Ramos (cell line): ENCODE results near the gene RPS4Y1.
"Not testable (repeated sequence)": the region's sequence is repeated elsewhere in the genome, so short reads cannot be mapped to it uniquely, and the experiment has no call there.

Experiments used
- in situ Hi-C: fragments of 300-500 bp; cut with MboI; formaldehyde crosslinking; loops from one replicate; pipeline ENCODE4 v1.14.3; 2022; ENCODE audit warnings: low sequenced_read_pairs; ENCODE audit not compliant: unreplicated experiment

Gene RPS4Y1

DNA sequence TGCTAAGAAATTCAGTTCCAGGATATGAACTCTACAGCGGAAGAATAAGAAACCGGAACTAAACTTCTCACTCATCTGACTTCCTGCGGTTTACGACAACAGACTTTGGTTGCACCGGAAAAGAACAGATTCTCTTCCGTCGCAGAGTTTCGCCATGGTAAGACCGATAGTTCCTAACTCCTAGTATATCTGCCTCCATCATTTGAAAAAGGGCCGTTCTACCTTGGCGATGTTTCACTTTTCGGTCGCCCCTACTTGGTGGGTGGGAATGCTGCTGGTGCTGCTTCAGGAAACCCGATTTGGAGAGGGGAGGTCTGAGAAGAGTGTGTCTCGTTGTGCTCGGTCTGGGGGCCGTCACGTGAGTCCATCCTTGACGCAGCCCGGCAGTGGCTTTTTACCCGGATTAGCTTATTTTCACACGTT, at the start of gene RPS4Y1:
Gene RPS4Y1, plus strand, starts transcription at position 132 of the 423 bp plus-strand sequence. Its CDS starts 23 bp downstream, at position 155.
- in situ Hi-C loops: no loop called here

DNA sequence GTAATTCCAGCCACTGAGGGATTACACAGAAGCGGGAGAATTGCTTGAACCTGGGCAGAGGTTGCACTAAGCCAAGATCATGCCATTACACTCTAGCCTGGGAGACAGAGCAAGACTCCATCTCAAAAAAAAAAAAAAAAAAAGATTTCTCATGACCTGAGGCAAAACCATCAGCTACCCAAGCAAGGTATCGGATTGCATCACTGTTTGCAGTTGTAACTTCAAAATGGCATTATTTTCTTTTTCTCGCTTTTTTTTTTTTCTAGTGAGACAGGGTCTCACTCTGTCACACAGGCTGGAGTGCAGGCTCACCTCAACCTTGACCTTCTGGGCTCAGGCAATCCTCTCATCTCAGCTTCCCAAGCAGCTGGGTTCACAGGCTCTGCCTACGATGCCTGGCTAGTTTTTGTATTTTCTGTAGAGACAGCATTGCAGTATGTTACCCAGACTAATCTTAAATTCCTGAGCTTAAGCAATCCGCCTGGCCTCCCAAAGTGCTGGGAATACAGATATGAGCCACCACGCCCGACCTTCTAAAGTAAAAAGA, 44.4 kb upstream of the RPS4Y1 start:
- in situ Hi-C loops: no loop called here

DNA sequence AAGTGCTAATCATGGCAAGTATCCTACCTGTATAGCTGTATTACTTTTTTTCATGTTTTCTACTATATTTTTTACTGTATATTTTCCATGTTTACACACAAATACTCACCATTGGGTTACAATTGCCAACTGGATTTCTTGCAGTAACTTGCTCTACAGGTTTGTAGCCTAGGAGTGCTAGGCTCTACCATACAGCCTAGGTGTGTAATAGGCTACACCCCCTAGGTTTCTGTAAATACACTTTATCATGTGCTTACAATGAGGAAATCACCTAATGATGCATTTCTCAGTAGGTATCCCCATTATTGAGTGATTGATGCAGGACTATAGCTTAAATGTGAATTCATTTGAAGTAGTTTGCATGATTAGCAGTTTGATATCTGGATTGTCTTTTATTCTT, 43.4 kb upstream of the RPS4Y1 start:
- in situ Hi-C loops: no loop called here

DNA sequence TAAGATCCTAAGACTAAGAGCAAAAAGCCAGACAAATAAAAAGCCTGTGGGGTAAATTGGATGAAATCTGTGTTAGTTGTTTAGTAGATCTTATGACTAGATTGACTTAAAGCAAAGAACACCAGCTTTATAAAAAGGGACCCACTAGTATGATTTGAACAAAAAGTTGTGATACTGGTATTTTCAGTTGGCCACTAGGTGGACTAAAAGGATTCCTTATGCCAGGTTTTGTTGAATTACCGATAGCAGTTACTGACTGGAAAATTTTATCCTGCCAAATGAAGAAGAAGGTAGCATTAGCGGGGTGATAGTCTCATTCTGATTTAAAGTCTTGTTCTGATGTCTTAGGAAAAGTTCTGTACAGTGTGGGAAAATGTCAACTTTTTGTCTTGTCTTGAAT, 41.2 kb upstream of the RPS4Y1 start:
- in situ Hi-C loops: no loop called here

DNA sequence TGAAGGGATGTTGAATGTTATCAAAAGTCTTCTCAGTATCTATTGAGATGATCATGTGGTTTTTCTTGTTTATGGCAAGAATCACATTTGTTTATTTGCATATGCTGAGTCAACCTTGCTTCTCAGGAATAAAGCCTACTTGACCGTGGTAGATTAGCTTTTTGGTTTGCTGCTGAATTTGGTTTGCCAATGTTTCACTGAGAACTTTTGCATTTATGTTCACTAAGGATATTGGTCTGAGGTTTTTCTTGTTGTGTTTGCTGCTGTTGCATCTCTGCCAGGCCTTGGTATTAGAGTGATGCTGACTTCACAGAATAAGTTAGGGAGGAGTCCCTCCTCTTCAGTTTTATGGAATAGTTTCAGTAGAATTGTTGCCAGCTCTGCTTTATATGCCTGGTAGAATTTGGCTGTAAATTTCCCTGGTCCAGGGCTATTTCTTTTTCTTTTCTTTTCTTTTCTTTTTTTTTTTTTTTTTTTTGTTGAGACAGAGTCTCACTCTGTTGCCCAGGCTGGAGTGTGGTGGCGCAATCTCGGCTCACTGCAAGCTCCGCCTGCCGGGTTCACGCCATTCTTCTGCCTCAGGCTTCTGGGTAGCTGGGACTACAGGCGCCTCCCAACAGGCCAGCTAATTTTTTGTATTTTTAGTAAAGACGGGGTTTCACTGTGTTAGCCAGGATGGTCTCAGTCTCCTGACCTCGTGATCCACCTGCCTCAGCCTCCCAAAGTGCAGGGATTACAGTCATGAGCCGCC, 24.1 kb upstream of the RPS4Y1 start:
- in situ Hi-C loops: not testable (repeated sequence)

DNA sequence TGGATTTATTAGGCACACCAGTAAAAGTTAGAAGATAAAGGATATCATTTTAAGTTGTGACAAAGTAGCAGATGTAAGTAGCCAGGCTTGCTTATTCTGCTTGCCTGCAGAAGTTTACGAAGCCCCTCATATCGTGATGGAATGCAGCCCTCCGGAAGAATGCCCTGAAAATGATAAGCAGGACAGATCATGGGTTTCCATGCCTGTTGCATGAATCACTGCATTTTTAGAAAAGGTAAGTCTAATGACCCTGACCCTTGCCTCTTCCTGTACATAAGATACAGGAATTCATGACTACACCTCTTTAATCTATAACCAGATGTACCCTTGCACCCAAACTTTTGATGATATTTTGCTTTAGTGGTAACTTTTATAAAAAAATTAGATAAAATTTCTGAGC, 16.9 kb upstream of the RPS4Y1 start:
- in situ Hi-C loops: no loop called here

DNA sequence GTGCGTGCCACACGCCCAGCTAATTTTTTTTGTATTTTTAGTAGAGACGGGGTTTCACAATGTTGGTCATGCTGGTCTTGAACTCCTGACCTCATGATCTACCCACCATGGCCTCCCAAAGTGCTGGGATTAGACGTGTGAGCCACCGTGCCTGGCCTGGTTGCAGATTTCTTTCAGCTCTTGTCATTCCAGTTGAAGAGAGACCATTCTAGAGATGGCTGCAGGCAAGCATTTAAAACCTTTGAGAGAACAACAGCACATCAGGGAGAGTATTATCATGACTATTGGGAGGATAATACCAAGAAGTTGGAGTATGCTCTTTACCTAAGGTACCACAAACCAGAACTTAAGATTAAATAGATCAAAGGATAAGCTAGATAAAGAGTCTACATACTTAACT, 12.9 kb upstream of the RPS4Y1 start:
- in situ Hi-C loops: no loop called here

DNA sequence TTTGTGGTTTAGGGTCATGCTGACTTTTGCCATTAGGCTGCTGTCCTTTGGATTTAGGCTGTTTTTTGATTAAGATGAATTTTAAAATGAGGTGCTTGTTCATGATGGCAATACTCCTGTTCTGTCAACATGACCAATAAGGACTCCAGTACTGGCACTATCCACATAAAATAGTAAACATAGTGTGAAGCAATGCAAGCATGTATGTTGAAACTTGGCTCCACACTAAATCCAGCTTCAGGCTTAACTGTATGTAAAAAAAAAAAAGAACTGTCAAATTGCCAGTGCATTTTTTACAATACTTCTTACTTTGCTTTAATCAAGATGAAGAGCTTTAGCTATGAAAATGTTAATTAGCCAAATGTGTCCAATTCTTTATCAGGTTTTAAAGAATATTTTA, 6.2 kb upstream of the RPS4Y1 start:
- in situ Hi-C loops: no loop called here

DNA sequence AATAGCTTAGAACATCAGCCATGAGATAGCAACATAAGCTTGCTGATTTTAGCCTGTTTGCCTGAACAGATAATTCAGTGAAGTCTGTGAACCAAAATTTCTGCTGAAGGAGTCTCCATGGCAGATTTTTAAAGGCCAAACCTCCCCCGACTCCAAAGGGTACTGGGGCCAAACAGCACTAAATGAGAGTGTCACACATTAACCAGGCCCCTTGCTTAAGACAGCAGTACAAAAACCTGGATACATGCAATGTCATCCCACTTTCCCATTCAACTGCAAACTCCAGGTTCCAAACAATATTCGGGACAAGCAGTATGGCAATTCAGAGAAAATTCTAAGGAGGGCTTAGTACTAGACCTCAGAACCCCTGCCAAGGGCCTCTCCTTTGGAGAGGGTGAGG, 4.3 kb upstream of the RPS4Y1 start:
- in situ Hi-C loops: no loop called here

DNA sequence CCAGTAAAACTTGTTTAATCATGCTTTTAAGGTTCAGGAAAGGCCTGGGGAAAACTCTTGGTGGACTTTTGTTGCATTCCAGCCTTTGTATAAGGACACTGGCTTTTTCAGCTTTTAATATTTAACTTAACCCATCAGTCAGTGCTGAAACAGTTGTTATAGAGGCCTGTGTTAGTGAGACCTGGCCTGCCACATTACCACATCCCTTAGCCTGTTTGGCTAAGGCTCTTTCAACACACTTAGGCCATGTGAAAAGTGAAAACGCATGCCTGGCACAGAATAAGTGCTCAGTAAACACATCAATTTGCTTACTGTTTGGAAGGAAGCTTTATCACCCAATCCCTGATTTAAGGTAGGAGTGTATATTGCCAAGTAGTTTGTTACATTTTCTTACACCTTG, 3.5 kb upstream of the RPS4Y1 start:
- in situ Hi-C loops: no loop called here

DNA sequence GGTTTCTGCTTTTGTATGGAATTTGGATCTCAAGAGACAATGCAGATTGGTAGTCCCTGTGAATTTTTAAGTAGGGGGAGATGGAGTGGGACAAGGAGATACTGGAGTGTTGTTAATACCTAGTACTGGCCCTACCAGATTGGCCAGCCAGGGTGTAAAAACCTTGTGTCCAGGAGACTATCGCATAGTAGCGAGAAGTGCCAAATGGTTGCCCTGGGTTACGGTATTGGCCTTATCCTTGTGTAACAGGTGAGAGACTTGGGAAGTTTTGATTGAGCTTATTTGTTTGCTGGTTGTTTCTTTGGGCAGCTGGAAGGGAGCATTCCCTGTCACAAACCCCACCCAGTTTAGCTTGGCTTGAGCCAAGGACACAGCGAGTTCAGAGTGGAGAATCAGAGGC, 5.4 kb downstream of the RPS4Y1 start:
- in situ Hi-C loops: no loop called here

DNA sequence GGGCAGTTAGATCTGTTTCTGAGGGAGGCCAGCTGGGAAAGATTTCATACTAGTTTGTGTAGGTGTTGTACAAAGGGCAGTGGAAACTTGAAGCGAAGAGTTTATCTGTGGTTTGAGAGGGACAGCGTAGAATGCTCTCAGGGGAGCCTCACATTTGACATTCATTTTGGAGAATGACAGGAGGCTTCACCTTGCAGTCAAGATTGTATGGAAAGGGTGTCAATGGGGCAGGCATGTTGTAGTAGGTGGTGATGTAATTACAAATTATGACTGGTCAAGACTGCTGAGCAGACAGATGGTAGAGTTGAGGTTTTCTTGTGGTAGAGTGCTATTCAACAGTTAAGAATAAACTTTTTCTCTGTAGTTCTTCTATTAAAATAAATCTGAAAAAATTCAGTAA, 7.0 kb downstream of the RPS4Y1 start:
- in situ Hi-C loops: no loop called here

DNA sequence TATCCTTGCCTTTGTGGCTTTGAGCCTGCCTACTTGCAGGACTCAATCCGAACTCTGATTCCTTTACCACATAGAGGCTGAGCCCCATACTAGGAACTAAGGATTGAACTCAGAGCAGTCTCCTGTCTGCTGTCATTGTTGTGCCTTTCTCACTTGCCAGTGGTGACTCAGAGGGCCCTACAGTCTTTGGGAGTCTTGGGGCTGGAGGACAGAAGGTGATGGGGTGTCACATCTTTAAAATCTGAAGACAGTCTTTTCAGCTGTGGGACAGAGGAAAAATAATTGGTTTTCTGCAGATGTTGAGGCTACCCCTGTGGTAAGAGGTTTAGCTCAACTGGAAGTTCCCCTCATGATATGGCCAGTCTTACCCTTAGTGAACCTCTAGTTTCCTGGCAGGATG, 8.0 kb downstream of the RPS4Y1 start:
- in situ Hi-C loops: no loop called here

DNA sequence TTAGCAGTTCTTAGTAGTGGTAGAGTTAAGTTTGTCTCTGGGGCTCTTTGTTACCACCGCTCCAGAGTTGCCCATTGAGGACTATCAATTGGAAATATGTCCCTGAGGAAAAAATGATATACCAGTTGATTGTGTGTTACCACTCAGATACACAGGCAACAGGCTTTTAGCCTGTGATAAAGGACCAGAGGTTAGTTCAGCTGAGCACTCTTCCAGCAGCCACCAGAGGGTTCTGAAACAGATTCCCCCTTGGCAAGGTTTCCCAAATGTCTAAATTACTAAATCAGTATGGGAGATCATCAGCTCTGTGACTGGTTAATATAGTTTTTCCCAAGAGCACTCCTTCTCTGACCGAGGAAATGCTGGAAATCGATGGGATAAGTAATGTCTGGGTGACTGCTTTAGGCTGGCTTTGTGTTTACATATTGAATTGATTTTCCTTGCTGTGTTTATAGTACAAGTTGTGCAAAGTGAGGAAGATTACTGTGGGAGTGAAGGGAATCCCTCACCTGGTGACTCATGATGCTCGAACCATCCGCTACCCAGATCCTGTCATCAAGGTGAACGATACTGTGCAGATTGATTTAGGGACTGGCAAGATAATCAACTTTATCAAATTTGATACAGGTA, 12.9 kb downstream of the RPS4Y1 start:
- in situ Hi-C loops: no loop called here

DNA sequence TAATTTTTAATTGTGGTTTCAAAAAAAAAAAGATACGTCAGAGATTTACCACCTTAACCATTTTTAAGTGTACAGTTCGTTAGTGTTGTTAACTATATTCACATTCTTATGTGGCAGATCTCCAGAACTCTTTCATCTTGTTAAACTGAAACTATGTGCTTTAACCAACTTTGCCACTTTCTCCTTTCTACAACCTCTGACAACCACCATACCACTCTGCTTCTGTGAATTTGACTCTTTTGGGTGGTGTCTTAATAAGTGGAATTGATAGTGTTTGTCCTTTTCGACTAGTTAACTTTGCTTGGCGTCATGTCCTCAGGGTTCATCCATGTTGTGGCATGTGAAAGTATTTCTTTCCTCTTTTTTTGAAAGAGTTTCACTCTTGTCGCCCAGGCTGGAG, 15.7 kb downstream of the RPS4Y1 start:
- in situ Hi-C loops: no loop called here

DNA sequence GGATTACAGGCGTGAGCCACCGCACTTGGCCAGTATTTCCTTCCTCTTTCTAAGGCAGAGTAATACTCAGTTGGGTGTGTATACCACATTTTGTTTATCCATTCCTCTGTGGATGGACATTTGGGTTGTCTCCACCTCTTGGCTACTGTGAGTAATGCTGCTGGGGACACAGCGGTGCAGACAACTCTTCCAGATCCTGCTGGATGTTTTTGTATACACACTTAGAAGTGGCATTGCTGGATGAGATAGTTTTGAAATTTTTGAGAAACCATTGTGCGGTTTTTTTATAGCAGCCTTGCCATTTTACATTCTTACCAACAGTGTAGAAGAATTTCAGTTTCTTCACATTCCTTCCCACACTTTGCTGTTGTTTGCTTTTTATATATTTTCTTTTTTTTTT, 16.3 kb downstream of the RPS4Y1 start:
- in situ Hi-C loops: no loop called here

DNA sequence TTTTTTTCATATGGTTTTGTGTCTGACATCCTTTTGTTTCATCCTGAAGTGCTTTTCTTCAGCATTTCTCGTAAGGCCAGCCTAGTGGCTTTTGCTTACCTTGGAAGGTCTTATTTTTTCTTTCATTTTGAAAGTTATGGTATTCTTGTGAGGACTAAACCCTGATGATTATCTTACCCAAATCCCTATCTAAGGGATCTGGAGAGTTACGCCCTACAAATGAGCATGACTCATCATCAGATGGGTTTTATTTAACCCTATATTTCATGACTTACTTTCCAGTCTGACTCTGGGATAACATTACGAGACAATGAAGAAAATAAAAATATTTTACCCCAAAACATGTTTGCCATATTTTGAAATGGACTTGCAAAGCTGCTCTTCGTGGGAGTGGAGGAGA, 18.4 kb downstream of the RPS4Y1 start:
- in situ Hi-C loops: no loop called here

DNA sequence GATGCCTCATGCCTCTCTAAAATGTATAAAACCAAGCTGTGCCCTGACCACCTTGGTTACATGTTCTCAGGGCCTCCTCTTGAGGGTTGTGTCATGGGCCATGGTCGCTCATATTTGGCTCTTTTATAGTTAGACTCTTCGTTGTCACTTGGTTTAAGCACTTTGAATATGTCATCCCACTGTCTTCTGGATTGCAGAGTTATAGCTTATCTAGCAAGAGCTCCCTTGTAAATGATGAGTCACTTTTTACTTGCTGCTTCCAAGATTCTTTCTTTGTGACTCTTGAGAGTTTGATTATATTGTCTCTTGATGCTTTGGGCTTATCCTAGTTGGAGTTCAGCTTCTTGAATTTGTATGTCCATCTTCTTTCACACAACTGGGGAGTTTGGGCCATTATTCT, 19.1 kb downstream of the RPS4Y1 start:
- in situ Hi-C loops: no loop called here

DNA sequence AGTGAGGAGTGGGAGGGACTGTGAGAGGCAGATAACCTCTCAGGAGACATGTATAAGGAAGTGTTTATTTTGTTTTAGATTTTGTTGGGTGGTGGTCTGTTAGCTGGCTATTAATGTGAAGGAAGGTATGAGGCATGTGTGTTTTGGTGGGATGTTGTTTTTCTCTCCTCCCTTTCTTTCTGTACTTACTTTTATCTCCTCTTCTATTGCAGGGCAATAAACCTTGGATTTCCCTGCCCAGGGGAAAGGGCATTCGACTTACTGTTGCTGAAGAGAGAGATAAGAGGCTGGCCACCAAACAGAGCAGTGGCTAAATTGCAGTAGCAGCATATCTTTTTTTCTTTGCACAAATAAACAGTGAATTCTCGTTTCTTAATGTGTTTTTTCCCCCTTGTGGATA, 25.2 kb downstream of the RPS4Y1 start:
- in situ Hi-C loops: no loop called here

DNA sequence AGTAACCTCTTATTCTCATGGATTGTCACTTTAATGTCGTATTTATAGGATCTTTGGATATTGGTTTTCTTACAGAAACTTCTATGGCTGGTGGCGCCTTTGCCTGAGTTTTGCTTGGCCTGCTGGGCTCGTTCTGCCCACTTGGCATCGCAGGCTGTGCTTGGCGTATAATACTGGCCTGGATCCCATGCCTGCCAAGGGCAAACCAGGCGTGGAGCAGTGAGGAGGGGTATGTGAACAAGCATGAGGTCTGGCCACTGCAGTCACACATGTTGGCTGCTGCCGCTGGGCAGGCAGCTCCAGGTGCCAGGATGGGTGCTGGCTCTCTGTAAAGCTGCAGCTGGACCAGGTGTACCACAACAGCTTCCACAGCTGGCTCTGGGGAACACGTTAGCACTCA, 26.1 kb downstream of the RPS4Y1 start:
- in situ Hi-C loops: no loop called here

DNA sequence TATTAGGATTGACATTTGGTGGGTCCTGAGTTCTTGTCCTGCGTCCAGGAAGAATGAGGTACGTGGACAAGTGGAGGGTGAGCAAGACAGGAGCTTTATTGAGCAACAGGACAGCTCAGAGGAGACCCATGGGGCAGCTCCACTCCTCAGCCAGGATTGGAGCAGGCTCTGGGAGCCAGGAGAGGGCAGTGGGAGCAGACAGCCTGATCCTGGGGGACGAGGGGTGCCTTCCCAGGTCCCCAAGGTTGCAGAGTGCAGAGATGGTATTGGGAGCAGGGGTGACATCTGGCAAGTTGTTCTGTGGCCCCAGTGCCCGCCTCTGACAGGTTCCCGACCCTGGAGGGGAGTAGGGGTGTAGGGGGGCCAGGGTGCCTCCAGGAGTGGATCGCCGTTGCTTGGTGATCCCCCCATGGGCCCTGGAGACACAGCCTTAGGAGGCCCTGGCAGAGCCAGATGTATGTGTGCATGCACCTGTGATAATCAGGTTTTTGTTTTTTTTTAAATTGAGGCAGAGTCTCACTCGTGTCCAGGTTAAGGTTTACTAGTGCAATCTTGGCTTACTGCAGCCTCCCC, 26.7 kb downstream of the RPS4Y1 start:
- in situ Hi-C loops: no loop called here
